ENCODE results near the gene CCSER2. TPM values are rescaled to one million over a fixed set of nuclear protein-coding genes. Genes with fewer than 3 reads are reported as not detected.

Gene CCSER2
- total and polyA plus RNA-seq, 4 donors = 9.4 to 83.5 (median 32.5) TPM

GRCh38 chr10:84531396-84531795 lies 203.0 kb downstream of the CCSER2 start:
- H3K27me3 ChIP-seq (ENCODE audit: control insufficient read depth in 3 of 3, insufficient read depth in 3 of 3, low read length in 2 of 3) = no peaks in the 10 kb centered on the region
- ATAC-seq (ENCODE audit: insufficient read depth, low FRiP score) = no peak
- no peak overlapping the region for H3K9ac ChIP-seq (ENCODE audit: insufficient read depth in 1 of 2, low read length in 2 of 2)
- no peak overlapping the region for H3K4me3 ChIP-seq
- H3K4me1 ChIP-seq (ENCODE audit: control insufficient read depth in 5 of 5, insufficient read depth in 5 of 5, low read length in 5 of 5) = peaks cover 0 to 4% (median 0%) of the 10 kb centered on the region in 5 donors
- H3K9me3 ChIP-seq (ENCODE audit: control insufficient read depth in 4 of 4, insufficient read depth in 3 of 4, low read length in 3 of 4) = no peaks in the 10 kb centered on the region
- no peak overlapping the region for H3K27ac ChIP-seq (ENCODE audit: low read depth in 1 of 2, low read length in 1 of 2)
- WGBS, 2 donors = 93 to 95% methylated on average over 2 of the region's 2 CpGs
- no peak for TF ChIP-seq CTCF (IDR thresholded peaks at IDR 0.05; ENCODE audit: control extremely low read depth, extremely low read depth)
- no peak for DNase-seq
- H3K36me3 ChIP-seq (ENCODE audit: control insufficient read depth in 4 of 4, insufficient read depth in 4 of 4, low read length in 4 of 4) = no peaks in the 10 kb centered on the region

GRCh38 chr10:84534168-84534567 lies 205.8 kb downstream of the CCSER2 start:
- H3K27ac ChIP-seq (ENCODE audit: low read depth in 1 of 2, low read length in 1 of 2) = no peak overlapping the region
- WGBS, 2 donors = 64 to 67% methylated on average over 2 of the region's 2 CpGs
- no peak overlapping the region for H3K4me3 ChIP-seq
- no peaks in the 10 kb centered on the region for H3K36me3 ChIP-seq (ENCODE audit: control insufficient read depth in 4 of 4, insufficient read depth in 4 of 4, low read length in 4 of 4)
- ATAC-seq (ENCODE audit: insufficient read depth, low FRiP score) = no peak
- H3K9me3 ChIP-seq (ENCODE audit: control insufficient read depth in 4 of 4, insufficient read depth in 3 of 4, low read length in 3 of 4) = no peaks in the 10 kb centered on the region
- no peak for TF ChIP-seq CTCF (IDR thresholded peaks at IDR 0.05; ENCODE audit: control extremely low read depth, extremely low read depth)
- H3K9ac ChIP-seq (ENCODE audit: insufficient read depth in 1 of 2, low read length in 2 of 2) = no peak overlapping the region
- H3K27me3 ChIP-seq (ENCODE audit: control insufficient read depth in 3 of 3, insufficient read depth in 3 of 3, low read length in 2 of 3) = no peaks in the 10 kb centered on the region
- H3K4me1 ChIP-seq (ENCODE audit: control insufficient read depth in 5 of 5, insufficient read depth in 5 of 5, low read length in 5 of 5) = no peaks in the 10 kb centered on the region
- DNase-seq = no peak

- no peak overlapping the region for H3K9ac ChIP-seq (ENCODE audit: insufficient read depth in 1 of 2, low read length in 2 of 2)
- ATAC-seq (ENCODE audit: insufficient read depth, low FRiP score) (peak; percentile 81), DNase-seq (peak; percentile 42 to 80 (median 74))
- no peaks in the 10 kb centered on the region for H3K4me1 ChIP-seq (ENCODE audit: control insufficient read depth in 5 of 5, insufficient read depth in 5 of 5, low read length in 5 of 5)
- no peak overlapping the region for H3K4me3 ChIP-seq
- WGBS, 2 donors = 8 to 10% methylated on average over 8 of the region's 8 CpGs
- peaks cover 0 to 2% (median 0%) of the 10 kb centered on the region in 4 donors for H3K9me3 ChIP-seq (ENCODE audit: control insufficient read depth in 4 of 4, insufficient read depth in 3 of 4, low read length in 3 of 4)
- no peak overlapping the region for H3K27ac ChIP-seq (ENCODE audit: low read depth in 1 of 2, low read length in 1 of 2)
- H3K27me3 ChIP-seq (ENCODE audit: control insufficient read depth in 3 of 3, insufficient read depth in 3 of 3, low read length in 2 of 3) = peaks cover 0 to 6% (median 0%) of the 10 kb centered on the region in 3 donors
- no peaks in the 10 kb centered on the region for H3K36me3 ChIP-seq (ENCODE audit: control insufficient read depth in 4 of 4, insufficient read depth in 4 of 4, low read length in 4 of 4)
- TF ChIP-seq CTCF (IDR thresholded peaks at IDR 0.05; ENCODE audit: control extremely low read depth, extremely low read depth) = peak; percentile 72
Measured at GRCh38 chr10:84537447-84537931, 209.1 kb downstream of the CCSER2 start.

DNA sequence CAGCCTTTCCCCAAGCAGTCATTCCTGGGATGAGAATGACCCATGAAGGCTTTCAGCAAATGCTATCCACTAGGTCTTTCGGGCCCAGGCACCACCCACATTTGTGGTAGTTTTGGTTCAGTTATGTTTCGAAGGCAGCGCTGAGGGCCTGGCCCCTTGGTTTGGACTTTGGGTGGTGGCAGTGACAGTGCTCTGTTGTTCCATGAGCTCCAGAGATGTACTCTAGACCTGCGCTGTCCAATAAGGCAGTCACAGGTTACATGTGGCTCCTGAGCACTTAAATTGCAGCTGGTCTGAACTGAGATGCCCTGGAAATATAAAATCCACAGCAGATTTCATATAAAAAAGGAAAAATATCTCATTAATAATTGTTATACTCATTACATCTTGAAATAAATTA lies 209.6 kb downstream of the CCSER2 start:
- H3K4me3 ChIP-seq = no peak overlapping the region
- H3K27ac ChIP-seq (ENCODE audit: low read depth in 1 of 2, low read length in 1 of 2) = no peak overlapping the region
- H3K4me1 ChIP-seq (ENCODE audit: control insufficient read depth in 5 of 5, insufficient read depth in 5 of 5, low read length in 5 of 5) = peaks cover 0 to 5% (median 0%) of the 10 kb centered on the region in 5 donors
- H3K9ac ChIP-seq (ENCODE audit: insufficient read depth in 1 of 2, low read length in 2 of 2) = no peak overlapping the region
- peaks cover 0 to 2% (median 0%) of the 10 kb centered on the region in 4 donors for H3K9me3 ChIP-seq (ENCODE audit: control insufficient read depth in 4 of 4, insufficient read depth in 3 of 4, low read length in 3 of 4)
- TF ChIP-seq CTCF (IDR thresholded peaks at IDR 0.05; ENCODE audit: control extremely low read depth, extremely low read depth) = no peak
- 87 to 88% methylated on average over 4 of the region's 4 CpGs for WGBS, 2 donors
- no peak for DNase-seq
- no peak for ATAC-seq (ENCODE audit: insufficient read depth, low FRiP score)
- H3K27me3 ChIP-seq (ENCODE audit: control insufficient read depth in 3 of 3, insufficient read depth in 3 of 3, low read length in 2 of 3) = peaks cover 0 to 6% (median 0%) of the 10 kb centered on the region in 3 donors
- H3K36me3 ChIP-seq (ENCODE audit: control insufficient read depth in 4 of 4, insufficient read depth in 4 of 4, low read length in 4 of 4) = no peaks in the 10 kb centered on the region
